ENCODE results near the gene GAS2.
A peak's percentile ranks its signal among the peaks of the same experiment; 100 is the strongest.

Gene GAS2

GRCh38 chr11:22797047-22797446 lies 130.6 kb downstream of the GAS2 start:
- DNase-seq: peak; percentile 2

GRCh38 chr11:22798901-22799300 lies 132.5 kb downstream of the GAS2 start:
- DNase-seq: no peak

- no peak for DNase-seq
These were observed 134.1 kb downstream of the GAS2 start for GRCh38 chr11:22800482-22800881.

- DNase-seq: no peak
These were observed 136.4 kb downstream of the GAS2 start for GRCh38 chr11:22802861-22803260.

GRCh38 chr11:22807391-22807790 lies 141.0 kb downstream of the GAS2 start:
- no peak for DNase-seq

GRCh38 chr11:22807855-22808570 lies 141.6 kb downstream of the GAS2 start:
- DNase-seq: no peak

GRCh38 chr11:22808571-22809197 lies 142.3 kb downstream of the GAS2 start:
- no peak for DNase-seq

GRCh38 chr11:22809893-22810292 lies 143.5 kb downstream of the GAS2 start:
- no peak for DNase-seq

GRCh38 chr11:22822203-22822602 lies 155.8 kb downstream of the GAS2 start:
- DNase-seq: no peak

- no peak for DNase-seq
These were observed 162.0 kb downstream of the GAS2 start for GRCh38 chr11:22828373-22828772.

- DNase-seq: peak; percentile 47
These were observed 163.0 kb downstream of the GAS2 start, which contains the start of gene SVIP for GRCh38 chr11:22829231-22830081. Gene SVIP, minus strand, starts transcription at chr11:22829801. Its CDS starts 53 bp downstream, at chr11:22829748.

- DNase-seq: no peak
These were observed 163.6 kb downstream of the GAS2 start for GRCh38 chr11:22830082-22830414.

- DNase-seq: no peak
These were observed 166.1 kb downstream of the GAS2 start for GRCh38 chr11:22832315-22833015.

- DNase-seq: no peak
These were observed 180.3 kb downstream of the GAS2 start for GRCh38 chr11:22846726-22847125.

GRCh38 chr11:22851477-22851876 lies 185.1 kb downstream of the GAS2 start:
- DNase-seq: no peak

- no peak for DNase-seq
These were observed 193.3 kb downstream of the GAS2 start for GRCh38 chr11:22859756-22860155.

- DNase-seq: no peak
These were observed 193.8 kb downstream of the GAS2 start, which contains the start of gene CCDC179 for GRCh38 chr11:22860241-22860640. Gene CCDC179, minus strand, starts transcription at chr11:22860474. Its CDS starts 53 bp downstream, at chr11:22860421.

All from SHP77 treated with DMSO at 0.1 percent for 48 hours (cell line).